Activated CD4-positive, CD25-positive, alpha-beta regulatory T cell treated with anti-CD3 and anti-CD28 coated beads, Interleukin-2, amount 50 U/mL, for 24 hours (primary cell): ENCODE measurements around the gene MCTP1.

ENCODE experiments used
- ATAC-seq, 2 donors: fragments of 150-1000 bp; cut with Tn5 transposase; one replicate each; pipeline ENCODE4 v1.10.0; 2021; ENCODE audit warnings: mild to moderate bottlenecking in 1 of 2, moderate library complexity in 1 of 2

The MCTP1 gene

DNA sequence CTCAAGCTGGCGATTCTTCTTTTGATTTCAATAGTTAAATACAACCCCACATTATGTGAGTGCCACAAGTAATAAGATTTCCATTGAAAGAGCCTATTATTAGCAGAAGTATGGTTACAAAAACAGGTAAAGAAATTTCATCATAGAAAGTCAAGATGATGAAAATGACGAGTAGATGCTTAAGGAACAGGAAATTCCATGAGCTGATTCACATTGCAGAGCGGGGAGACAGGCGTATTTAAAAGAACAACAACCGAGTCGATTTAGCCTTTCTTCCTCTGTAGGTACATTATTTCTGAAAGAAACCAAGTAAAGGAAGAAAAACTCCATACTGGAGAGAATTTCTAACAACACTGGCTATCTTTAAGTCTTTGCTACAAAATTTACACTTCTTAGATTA lies 356.0 kb downstream of the MCTP1 start:
- ATAC-seq: no peak

- ATAC-seq: no peak
These were observed 364.3 kb downstream of the MCTP1 start for GRCh38 chr5:94920570-94920969.

GRCh38 chr5:94916619-94917018 lies 368.3 kb downstream of the MCTP1 start:
- ATAC-seq: no peak

DNA sequence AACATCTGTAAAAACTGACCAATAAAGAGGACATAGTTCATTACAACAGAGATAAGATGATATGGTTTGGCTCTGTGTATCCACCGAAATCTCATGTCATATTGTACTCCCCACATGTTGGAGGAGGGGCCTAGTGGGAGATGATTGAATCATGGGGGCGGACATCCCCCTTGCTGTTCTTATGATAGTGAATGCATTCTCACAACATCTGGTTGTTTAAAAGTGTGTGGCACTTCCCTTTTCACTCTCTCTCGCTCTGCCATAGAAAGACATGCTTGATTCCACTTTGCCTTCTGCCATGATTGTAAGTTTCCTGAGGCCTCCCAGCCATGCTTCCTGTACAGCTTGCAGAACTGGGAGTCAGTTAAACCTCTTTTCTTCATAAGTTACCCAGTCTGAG lies 373.6 kb downstream of the MCTP1 start:
- ATAC-seq: no peak

DNA sequence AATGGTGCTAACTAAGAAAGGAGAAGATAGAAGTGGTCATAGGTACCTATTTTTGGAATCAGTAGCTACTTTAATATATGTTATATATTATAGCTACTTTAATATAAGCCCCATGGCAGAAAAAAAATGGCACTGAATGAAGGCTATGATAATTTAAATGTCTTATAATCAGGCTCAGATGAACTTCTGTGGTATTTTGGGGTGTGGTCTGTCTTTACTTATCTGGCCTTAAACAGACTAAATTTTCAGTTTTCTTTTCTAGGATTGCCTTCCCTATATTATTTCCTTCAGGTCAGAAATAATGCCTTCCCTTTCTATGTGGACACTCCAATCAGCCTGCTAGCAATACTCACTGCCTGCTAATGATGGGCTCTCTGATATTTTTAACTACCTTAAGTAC lies 374.2 kb downstream of the MCTP1 start:
- ATAC-seq: no peak

DNA sequence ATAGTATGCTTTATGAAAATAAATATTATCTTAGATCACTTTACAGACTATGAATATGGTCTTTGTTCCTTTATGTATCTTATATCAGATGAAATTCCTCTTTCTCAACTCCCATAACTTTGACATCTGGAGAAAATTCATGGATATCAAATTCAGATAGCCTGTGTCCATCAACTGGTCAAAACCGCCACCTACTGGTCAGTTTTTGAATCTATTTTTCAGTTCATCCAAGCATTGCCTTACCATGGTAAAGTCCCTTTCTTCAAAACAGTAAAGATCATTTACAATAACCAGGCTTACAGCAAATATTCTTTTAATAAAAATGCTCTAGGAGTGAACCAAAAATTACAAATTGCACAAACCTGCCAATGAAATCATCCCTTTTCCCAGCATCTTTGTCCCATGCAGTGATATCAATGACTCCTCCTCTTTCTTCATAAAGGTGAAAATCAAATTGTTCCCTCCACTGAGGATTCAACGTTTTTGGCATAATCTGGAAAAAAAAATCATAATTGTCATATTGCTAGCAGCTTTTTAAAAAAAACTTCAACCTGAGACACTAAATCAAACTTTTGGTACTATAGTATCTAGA lies 375.9 kb downstream of the MCTP1 start:
- ATAC-seq: no peak

DNA sequence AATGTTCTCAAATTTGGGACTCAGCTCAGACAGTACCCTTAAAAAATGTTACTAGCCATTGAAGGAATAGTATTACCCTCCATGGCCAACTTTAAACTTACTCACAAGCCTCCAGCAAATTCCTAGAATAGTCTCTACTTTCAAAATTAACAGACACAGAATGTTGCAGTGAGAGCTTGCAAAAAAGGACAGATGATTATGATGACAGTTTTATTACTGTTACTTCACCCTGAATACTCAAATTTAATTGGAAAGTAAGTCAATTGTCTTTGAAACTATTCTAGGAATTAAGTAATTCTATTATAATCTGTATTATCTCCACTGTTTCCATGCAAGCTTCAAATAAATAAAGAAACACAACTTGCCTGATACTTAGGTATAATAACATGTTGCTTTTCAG lies 378.1 kb downstream of the MCTP1 start:
- no peak for ATAC-seq

GRCh38 chr5:94903726-94904125 lies 381.2 kb downstream of the MCTP1 start:
- no peak for ATAC-seq

GRCh38 chr5:94901191-94901979 lies 383.5 kb downstream of the MCTP1 start:
- peak in 1 of 2 donors; percentile 41 for ATAC-seq

GRCh38 chr5:94900006-94900505 lies 384.8 kb downstream of the MCTP1 start:
- ATAC-seq: no peak

GRCh38 chr5:94893412-94894135 lies 391.3 kb downstream of the MCTP1 start:
- no peak for ATAC-seq

DNA sequence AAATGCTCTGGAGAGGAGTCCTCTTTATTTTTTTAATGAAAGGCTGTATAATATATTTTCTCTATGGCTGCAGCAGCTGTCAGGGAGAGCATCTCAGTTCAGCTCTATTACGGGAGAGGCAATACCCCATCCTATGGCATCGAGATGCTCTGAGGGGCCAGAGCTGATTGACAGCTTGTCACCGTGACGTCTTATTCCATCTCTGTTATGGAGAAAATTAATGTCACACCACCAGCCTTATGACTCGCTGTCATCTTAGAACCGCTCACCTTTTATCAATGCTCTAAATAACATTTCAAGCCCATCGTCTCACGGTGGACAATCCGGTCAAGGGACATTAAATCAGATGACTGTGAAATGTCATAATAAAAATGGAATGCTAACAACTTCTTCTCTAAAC lies 392.9 kb downstream of the MCTP1 start:
- no peak for ATAC-seq

DNA sequence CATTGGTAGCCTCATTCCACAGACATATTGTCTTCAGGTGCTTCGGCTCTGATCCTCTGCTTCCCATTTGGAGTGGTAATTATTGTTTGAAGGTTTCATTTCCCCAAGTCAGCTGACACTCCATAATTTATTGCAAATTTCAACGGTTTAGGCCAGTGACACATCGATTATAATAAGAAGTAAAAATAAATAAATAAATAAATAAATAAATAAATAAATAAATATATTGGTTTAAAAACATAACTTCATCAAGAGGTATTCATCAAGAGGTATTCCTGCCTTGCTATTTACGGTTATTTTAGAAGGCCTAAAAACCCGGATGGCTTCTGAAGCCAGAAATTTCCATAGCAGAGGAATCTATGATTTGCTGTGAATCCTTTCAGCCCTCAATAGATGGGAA lies 393.3 kb downstream of the MCTP1 start:
- ATAC-seq: no peak

DNA sequence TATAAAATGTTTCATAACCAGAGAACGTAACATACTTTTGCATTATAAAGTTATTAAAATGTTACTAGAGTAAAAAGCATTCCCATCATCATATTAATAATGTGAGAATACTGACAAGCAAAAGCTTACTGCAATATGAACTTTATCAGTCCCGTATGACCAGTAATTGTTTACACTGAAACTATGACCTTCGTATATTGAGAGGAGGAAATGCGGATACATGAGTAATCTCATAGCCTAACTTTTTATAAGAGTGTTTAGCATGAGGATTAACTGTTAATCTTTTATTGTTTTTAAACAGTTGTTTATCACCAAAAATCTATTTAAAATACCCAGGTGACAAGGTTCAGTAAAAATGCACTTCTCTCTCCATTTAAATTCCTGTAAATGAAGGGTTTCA lies 394.0 kb downstream of the MCTP1 start:
- no peak for ATAC-seq

- no peak for ATAC-seq
These were observed 396.2 kb downstream of the MCTP1 start for GRCh38 chr5:94888674-94889073.

GRCh38 chr5:94885931-94886330 lies 399.0 kb downstream of the MCTP1 start:
- no peak for ATAC-seq

- ATAC-seq: no peak
These were observed 400.6 kb downstream of the MCTP1 start for GRCh38 chr5:94884311-94884710.

- ATAC-seq: no peak
These were observed 412.4 kb downstream of the MCTP1 start for GRCh38 chr5:94872526-94872925.

- ATAC-seq: no peak
These were observed 414.2 kb downstream of the MCTP1 start for GRCh38 chr5:94870511-94871183.

DNA sequence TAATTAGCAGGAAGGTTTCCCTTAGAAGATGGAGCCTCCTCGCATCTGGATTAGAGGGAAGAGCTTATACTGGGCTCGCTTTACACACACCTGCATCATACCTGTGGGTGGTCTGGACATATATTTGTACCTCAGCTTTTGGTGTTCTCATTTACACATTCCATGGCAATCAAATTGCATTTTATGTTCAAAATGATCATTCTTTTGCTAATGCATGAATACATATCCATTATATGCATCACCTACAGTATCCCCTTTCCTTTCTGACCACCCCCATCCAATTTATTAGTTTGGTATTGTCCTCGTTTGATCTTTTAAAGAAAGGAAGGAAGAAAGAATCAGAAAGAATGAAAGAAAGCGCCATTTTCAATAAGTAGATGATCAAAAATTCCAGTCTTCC lies 415.0 kb downstream of the MCTP1 start:
- no peak for ATAC-seq

- no peak for ATAC-seq
These were observed 420.9 kb downstream of the MCTP1 start for GRCh38 chr5:94863951-94864350.

DNA sequence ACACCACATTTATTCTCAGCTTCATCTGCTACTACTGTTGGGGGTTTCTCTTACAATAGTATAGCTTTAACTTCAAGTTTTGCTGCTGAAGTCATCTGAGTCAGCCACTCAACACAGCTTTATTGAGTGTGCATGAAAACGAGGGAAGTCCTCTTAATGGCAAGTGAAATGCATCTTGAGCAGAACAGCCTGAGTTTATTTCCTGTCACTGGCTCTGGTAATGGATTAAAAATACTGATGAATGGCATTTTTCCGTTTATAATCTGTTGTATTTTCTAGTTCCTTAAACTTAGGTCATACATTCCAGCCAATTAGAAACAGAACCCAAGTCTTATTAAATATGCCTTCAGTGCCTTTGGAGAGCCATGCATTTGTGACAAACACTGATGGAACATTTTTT lies 427.8 kb downstream of the MCTP1 start:
- no peak for ATAC-seq

DNA sequence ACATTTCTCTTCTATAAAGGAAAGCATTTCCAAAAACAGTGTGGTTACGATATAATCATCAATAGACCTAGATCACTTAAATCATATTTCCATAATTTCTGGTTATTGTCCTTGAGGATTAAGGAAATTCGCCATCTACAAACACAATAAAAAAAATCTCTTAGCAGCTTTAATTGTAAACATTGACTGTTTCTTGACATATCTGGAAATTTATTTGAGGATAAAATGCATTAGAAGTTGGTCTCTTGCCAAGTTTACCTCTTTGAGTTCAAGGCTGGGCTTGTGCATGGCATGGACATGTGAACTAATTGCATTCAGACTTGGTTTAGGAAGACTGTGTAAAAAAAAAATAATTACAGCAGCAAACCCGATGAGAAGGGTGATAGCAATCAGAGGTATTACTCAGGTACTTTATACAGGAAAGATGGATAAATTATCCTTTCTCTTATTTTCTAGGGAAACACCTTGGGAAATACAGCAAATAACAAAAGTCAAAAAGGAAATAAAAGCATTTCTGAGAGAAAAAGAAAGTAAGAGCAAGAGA lies 428.6 kb downstream of the MCTP1 start:
- no peak for ATAC-seq
